GM19452 (cell line): Measurements from ENCODE around the gene THPO.

ENCODE experiments used
- ATAC-seq: cut with Tn5 transposase; IDR thresholded peaks from one replicate; pipeline ENCODE4 v1.9.1; 2021; ENCODE audit not compliant: unreplicated experiment

THPO gene

GRCh38 chr3:184335291-184335660, 42.7 kb downstream of the THPO start:
- ATAC-seq = no peak

- no peak for ATAC-seq
Measured at GRCh38 chr3:184334470-184335158, 43.4 kb downstream of the THPO start.

DNA sequence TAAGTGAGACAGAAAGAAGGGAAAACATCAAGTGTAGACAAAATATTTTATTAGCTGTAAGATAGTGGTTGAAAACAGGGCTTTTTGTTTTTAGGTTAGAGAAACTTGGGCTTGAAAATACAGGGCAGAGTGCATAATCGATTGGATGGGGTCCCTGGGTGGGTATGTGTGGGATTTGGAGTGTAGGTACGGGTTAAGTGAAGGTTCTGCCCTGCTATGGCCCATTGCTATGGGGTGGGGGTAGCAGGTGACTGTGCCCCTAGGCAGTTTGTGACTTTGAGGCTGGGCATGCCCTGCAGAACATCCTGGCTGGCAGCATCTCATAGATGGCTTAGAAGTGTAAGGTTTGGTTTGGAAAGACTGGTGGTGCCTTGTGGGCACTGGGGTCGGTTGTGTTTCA, 44.3 kb downstream of the THPO start:
- no peak for ATAC-seq

DNA sequence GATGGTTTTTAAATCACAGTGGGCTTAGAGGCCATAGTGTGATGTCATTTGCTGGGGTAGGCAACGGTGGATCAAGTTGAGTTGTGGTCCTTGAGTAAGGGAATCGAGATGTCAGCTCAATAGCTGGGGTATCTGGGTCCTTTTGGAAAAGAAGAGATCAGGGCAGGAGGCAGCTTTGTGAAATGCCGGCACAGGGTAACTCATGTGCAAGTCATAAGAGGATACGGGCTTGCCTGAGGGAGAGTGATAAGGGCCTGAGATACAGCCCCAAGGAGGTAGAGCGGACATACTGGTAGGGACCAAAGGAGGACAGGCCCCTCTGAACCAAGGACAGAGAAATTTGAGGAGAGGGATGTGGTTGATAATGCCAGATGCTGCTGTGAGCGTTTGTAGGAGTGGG, 44.8 kb downstream of the THPO start:
- no peak for ATAC-seq

DNA sequence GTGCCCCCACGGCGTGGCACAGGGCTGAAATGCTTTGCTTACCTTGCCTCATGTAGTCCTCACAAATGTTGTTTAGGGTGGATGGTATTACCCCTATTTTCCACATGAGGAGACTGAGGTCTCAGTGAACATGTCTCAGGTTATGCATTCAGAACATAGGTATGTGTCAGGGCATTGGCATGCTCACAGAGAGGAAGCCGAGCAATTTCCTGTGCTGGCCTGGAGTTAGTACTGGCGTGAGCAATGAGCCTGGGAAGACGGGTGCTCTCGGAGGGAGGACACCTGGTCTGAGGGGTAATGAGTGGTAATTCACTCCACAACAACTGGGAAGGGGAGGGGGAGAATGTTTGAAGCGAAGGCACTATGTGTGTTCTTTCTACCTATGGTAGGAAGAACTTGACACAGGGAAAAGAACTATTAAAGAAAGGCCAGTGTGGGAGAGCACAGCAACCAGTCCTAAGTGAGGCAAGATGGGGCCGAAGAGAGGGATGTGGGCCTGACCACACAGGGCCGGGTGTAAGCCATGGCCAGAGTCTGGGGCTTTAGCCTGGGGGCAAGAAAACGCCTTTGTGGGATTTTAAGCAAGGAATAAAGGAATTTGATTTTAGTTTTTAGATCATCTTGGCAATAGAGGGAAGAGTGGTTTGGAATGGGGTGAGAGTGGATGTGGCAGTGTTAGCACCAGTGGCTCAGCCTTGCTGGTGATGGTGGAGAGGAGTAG, 45.5 kb downstream of the THPO start:
- ATAC-seq = no peak

DNA sequence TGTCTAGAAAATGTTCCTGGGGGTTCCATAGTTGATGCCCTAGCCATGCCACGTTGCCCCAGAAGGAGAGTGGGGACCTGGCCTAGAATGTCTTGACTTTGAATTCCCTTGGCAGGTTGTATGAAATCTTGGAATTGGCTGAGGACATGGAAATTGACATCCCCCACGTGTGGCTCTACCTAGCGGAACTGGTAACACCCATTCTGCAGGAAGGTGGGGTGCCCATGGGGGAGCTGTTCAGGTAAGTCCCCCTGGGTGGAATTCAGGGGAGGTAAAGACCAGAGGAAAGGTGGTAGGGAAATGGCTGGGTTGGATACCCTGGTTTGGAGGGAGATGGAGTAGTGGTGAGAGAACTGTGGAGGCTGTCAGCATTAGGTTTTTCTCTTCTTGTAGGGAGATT, 49.5 kb downstream of the THPO start:
- no peak for ATAC-seq

DNA sequence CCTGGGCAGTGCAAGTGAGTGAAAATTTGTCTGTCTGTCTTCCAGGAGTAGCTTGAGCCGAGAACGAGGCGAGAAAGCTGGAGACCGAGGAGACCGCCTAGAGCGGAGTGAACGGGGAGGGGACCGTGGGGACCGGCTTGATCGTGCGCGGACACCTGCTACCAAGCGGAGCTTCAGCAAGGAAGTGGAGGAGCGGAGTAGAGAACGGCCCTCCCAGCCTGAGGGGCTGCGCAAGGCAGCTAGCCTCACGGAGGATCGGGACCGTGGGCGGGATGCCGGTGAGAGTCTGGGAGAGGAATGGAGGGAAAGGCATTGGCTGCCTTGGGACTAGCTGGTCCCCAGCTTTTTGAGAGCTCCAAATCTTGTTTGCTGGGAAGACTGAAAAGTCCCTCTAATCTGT, 50.8 kb downstream of the THPO start:
- ATAC-seq = no peak

- no peak for ATAC-seq
Measured at GRCh38 chr3:184325715-184326369, 52.2 kb downstream of the THPO start.

DNA sequence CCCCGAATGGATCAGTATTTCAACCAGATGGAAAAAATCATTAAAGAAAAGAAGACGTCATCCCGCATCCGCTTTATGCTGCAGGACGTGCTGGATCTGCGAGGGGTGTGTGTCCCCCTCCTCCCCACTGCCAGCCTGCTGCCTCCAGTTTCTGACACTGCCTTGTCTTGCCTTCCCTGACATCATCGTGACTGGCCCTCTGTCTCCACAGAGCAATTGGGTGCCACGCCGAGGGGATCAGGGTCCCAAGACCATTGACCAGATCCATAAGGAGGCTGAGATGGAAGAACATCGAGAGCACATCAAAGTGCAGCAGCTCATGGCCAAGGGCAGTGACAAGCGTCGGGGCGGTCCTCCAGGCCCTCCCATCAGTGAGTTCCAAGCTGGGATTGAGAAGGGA, 52.7 kb downstream of the THPO start:
- no peak for ATAC-seq

DNA sequence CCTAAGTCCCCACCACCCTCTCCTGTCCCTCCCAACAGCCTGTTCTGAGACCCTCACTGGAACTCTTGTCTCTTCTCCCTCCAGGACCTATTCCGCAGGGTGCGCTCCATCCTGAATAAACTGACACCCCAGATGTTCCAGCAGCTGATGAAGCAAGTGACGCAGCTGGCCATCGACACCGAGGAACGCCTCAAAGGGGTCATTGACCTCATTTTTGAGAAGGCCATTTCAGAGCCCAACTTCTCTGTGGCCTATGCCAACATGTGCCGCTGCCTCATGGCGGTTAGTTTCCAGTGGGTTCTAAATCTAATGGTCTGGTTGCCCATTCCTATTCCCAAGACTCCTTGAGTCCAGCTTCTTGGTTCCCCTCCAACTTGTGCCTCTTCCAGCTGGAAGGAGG, 54.3 kb downstream of the THPO start:
- ATAC-seq = no peak

DNA sequence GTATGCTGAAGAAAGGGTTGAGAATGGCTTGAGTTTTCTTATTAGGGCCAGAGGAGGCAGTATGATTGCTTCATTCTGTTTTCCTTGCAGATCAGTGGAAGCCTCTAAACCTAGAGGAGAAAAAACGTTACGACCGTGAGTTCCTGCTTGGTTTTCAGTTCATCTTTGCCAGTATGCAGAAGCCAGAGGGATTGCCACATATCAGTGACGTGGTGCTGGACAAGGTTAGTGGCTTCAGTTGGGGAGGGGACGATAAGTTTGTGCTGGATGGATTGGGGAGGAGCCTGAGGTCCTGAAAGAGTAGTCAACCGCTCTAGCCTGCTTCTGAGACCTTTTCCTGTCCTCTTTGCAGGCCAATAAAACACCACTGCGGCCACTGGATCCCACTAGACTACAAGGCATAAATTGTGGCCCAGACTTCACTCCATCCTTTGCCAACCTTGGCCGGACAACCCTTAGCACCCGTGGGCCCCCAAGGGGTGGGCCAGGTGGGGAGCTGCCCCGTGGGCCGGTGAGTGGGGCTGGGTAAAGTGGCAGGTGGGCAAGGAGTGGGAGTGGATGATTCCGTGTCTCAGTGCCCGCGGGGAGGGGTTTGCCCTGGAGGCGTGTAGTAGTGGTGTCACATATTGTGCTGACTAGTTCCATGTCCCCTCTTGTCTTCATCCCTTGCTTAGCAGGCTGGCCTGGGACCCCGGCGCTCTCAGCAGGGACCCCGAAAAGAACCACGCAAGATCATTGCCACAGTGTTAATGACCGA, 55.1 kb downstream of the THPO start:
- ATAC-seq = no peak
